ENCODE results near the gene FOXI3.

Gene FOXI3

GRCh38 chr2:88443353-88443938 is 9.0 kb downstream of the FOXI3 start:
- Histone ChIP-seq H3K4me2 (ENCODE audit: low read depth, low read length, poor library complexity, severe bottlenecking) (no peak overlapping the region), H3F3A (ENCODE audit: low read depth) (no peaks in the 10 kb centered on the region), H3K79me2 (ENCODE audit: insufficient read depth, low read length) (no peaks in the 10 kb centered on the region), H3K9me3 (ENCODE audit: insufficient read depth, low read depth, low read length) (no peaks in the 10 kb centered on the region), H3K36me3 (ENCODE audit: insufficient read depth, low read length) (no peaks in the 10 kb centered on the region), H2AFZ (ENCODE audit: low read length) (no peak overlapping the region), H3K9ac (ENCODE audit: low read depth, low read length, poor library complexity, severe bottlenecking) (no peak overlapping the region), H3K27me3 (ENCODE audit: insufficient read depth, low read length, poor library complexity, severe bottlenecking) (no peaks in the 10 kb centered on the region), H3K9me2 (replicated peaks; ENCODE audit: low read depth, low read length) (no peaks in the 10 kb centered on the region), H3K4me3 (ENCODE audit: low read length, poor library complexity, severe bottlenecking) (no peak overlapping the region), H4K20me1 (ENCODE audit: insufficient read depth, low read length, poor library complexity, severe bottlenecking) (no peaks in the 10 kb centered on the region), H3K4me1 (ENCODE audit: insufficient read depth, low read length, poor library complexity, severe bottlenecking) (no peaks in the 10 kb centered on the region)
- TF ChIP-seq CTCF (conservative IDR thresholded peaks at IDR 0.05; ENCODE audit: low read length) (no peak), EZH2phosphoT487 (IDR thresholded peaks at IDR 0.05; ENCODE audit: borderline replicate concordance) (no peak)

GRCh38 chr2:88442473-88442872 is 10.0 kb downstream of the FOXI3 start:
- Histone ChIP-seq H3K4me1 (ENCODE audit: insufficient read depth, low read length, poor library complexity, severe bottlenecking) (no peaks in the 10 kb centered on the region), H3K27me3 (ENCODE audit: insufficient read depth, low read length, poor library complexity, severe bottlenecking) (no peaks in the 10 kb centered on the region), H3K4me2 (ENCODE audit: low read depth, low read length, poor library complexity, severe bottlenecking) (no peak overlapping the region), H3F3A (ENCODE audit: low read depth) (no peaks in the 10 kb centered on the region), H3K9me2 (replicated peaks; ENCODE audit: low read depth, low read length) (no peaks in the 10 kb centered on the region), H2AFZ (ENCODE audit: low read length) (no peak overlapping the region), H3K79me2 (ENCODE audit: insufficient read depth, low read length) (no peaks in the 10 kb centered on the region), H3K9ac (ENCODE audit: low read depth, low read length, poor library complexity, severe bottlenecking) (no peak overlapping the region), H3K4me3 (ENCODE audit: low read length, poor library complexity, severe bottlenecking) (no peak overlapping the region), H3K36me3 (ENCODE audit: insufficient read depth, low read length) (no peaks in the 10 kb centered on the region), H4K20me1 (ENCODE audit: insufficient read depth, low read length, poor library complexity, severe bottlenecking) (no peaks in the 10 kb centered on the region), H3K9me3 (ENCODE audit: insufficient read depth, low read depth, low read length) (no peaks in the 10 kb centered on the region)
- TF ChIP-seq CTCF (conservative IDR thresholded peaks at IDR 0.05; ENCODE audit: low read length) (no peak), EZH2phosphoT487 (IDR thresholded peaks at IDR 0.05; ENCODE audit: borderline replicate concordance) (no peak)

GRCh38 chr2:88442061-88442460 is 10.4 kb downstream of the FOXI3 start:
- no peaks in the 10 kb centered on the region for H4K20me1 ChIP-seq (ENCODE audit: insufficient read depth, low read length, poor library complexity, severe bottlenecking)
- H3F3A ChIP-seq (ENCODE audit: low read depth): no peaks in the 10 kb centered on the region
- no peak overlapping the region for H2AFZ ChIP-seq (ENCODE audit: low read length)
- no peaks in the 10 kb centered on the region for H3K27me3 ChIP-seq (ENCODE audit: insufficient read depth, low read length, poor library complexity, severe bottlenecking)
- no peak overlapping the region for H3K4me3 ChIP-seq (ENCODE audit: low read length, poor library complexity, severe bottlenecking)
- no peak overlapping the region for H3K4me2 ChIP-seq (ENCODE audit: low read depth, low read length, poor library complexity, severe bottlenecking)
- H3K36me3 ChIP-seq (ENCODE audit: insufficient read depth, low read length): no peaks in the 10 kb centered on the region
- H3K9ac ChIP-seq (ENCODE audit: low read depth, low read length, poor library complexity, severe bottlenecking): no peak overlapping the region
- no peaks in the 10 kb centered on the region for H3K9me2 ChIP-seq (replicated peaks; ENCODE audit: low read depth, low read length)
- H3K4me1 ChIP-seq (ENCODE audit: insufficient read depth, low read length, poor library complexity, severe bottlenecking): no peaks in the 10 kb centered on the region
- H3K79me2 ChIP-seq (ENCODE audit: insufficient read depth, low read length): no peaks in the 10 kb centered on the region
- no peak for TF ChIP-seq CTCF (conservative IDR thresholded peaks at IDR 0.05; ENCODE audit: low read length)
- no peak for TF ChIP-seq EZH2phosphoT487 (IDR thresholded peaks at IDR 0.05; ENCODE audit: borderline replicate concordance)
- H3K9me3 ChIP-seq (ENCODE audit: insufficient read depth, low read depth, low read length): no peaks in the 10 kb centered on the region
